Measurements from ENCODE around the gene CD48.
"Not testable (repeated sequence)": the region's sequence is repeated elsewhere in the genome, so short reads cannot be mapped to it uniquely, and the experiment has no call there.

Gene CD48

DNA sequence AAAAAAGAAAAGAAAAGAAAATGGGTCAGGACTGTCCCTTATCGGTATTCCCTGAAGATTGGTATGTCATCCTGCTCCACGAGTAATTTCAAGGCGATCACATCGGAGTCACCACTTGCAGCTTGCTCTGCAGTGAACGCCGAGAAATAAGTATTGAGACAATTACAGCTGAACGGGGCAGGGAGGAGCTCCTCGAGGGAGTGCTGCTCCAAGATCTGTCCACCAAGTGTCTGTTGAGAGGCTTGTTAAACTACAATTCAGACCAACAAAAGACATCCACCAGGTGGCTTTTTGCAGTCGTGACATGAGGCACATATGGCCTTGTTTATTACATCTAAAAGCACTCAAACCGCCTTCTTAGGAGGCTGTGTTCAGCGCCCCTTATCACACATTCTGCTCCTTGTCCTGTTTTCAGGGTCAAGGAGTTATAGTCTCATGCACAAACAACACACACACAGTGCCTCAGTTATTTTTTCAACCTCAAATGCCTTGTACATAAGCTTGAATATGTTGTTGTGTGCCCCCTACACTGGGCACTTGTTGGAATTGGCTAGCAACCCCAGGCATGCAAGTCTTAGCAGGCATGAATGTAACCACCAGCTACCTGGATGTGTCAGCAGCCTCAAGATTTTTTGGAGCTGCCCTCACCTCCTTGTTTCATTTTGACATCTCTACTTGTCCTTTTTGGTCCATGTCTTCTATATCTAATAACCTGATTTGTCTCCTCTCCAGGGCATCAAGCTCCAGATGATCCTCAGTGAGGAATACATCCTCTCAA lies 13.0 kb upstream of the CD48 start:
- Histone ChIP-seq H3K4me1 (ENCODE audit: control insufficient read depth, insufficient read depth, low read length) (peaks cover 21% of the 10 kb centered on the region), H3K4me3 (ENCODE audit: low read depth, low read length) (no peak overlapping the region), H3K27me3 (ENCODE audit: control insufficient read depth, insufficient read depth, low read length) (no peaks in the 10 kb centered on the region), H3K9me3 (ENCODE audit: control insufficient read depth, insufficient read depth, low read depth, low read length) (peaks cover 4% of the 10 kb centered on the region), H3K9ac (ENCODE audit: low read length) (no peak overlapping the region), H3K27ac (ENCODE audit: low read depth, low read length) (no peak overlapping the region), H3K36me3 (ENCODE audit: control insufficient read depth, insufficient read depth, low read length) (no peaks in the 10 kb centered on the region)

DNA sequence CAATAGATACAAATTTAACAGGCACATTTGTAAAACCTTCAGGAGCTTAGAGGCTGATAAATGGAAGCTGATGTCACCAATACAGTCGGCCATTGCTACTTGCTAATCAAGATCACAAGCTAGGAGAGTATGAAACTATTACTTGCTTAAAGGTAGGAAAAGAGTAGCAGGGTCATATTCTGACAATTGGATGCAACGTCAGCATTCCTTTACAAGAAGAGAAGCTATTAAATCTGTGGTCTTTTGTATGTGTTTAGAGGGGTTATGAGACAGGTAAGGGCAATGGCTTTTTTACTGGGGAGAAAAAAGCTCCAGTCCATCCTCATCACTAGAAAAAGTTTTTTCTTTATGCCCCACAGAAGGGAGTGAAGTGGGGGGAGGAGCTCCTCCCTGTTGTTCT lies 11.7 kb upstream of the CD48 start:
- Histone ChIP-seq H3K27me3 (ENCODE audit: control insufficient read depth, insufficient read depth, low read length) (no peaks in the 10 kb centered on the region), H3K27ac (ENCODE audit: low read depth, low read length) (no peak overlapping the region), H3K4me3 (ENCODE audit: low read depth, low read length) (no peak overlapping the region), H3K4me1 (ENCODE audit: control insufficient read depth, insufficient read depth, low read length) (peaks cover 21% of the 10 kb centered on the region), H3K36me3 (ENCODE audit: control insufficient read depth, insufficient read depth, low read length) (no peaks in the 10 kb centered on the region), H3K9ac (ENCODE audit: low read length) (no peak overlapping the region), H3K9me3 (ENCODE audit: control insufficient read depth, insufficient read depth, low read depth, low read length) (peaks cover 4% of the 10 kb centered on the region)

DNA sequence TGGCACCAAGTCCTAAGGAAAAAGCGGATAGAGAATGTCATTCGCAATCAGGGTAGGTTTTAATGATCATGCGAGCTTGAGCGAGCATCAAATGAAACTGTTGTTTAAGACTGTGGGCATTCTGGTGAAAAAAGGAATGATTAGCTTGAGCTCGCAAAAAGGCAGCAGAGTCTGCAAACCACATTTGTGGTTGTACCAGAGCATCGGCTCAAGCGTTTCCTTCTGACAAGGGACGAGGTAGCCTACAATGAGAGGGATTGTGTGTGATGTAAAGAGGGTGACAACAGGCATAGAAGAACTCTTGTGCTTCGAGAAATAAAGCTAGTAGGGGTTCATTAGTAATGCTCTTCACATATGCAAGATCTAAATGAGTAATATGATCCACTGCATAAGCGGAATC lies 11.1 kb upstream of the CD48 start:
- peaks cover 21% of the 10 kb centered on the region for H3K4me1 ChIP-seq (ENCODE audit: control insufficient read depth, insufficient read depth, low read length)
- no peaks in the 10 kb centered on the region for H3K27me3 ChIP-seq (ENCODE audit: control insufficient read depth, insufficient read depth, low read length)

DNA sequence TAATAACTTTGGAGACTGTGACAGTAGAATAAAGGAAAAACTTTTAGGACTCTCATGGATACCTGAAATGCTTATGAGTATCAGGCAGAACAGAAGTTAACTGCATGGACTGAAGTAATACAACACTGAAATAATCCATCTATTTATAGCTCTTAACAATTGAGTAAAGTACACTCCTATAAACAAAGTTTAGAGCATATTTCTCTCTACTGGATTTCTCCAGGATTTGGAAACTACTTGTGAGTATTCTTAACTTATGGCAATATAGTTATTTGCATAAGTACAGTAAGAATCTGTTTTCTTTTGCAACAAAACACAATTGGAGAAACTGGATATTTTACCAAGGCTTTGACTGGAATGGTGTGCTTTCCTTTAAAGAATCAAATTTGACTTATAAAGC lies 9.9 kb upstream of the CD48 start:
- Histone ChIP-seq H3K27me3 (ENCODE audit: control insufficient read depth, insufficient read depth, low read length) (no peaks in the 10 kb centered on the region), H3K9ac (ENCODE audit: low read length) (no peak overlapping the region), H3K27ac (ENCODE audit: low read depth, low read length) (no peak overlapping the region), H3K9me3 (ENCODE audit: control insufficient read depth, insufficient read depth, low read depth, low read length) (peaks cover 4% of the 10 kb centered on the region), H3K4me1 (ENCODE audit: control insufficient read depth, insufficient read depth, low read length) (peaks cover 13% of the 10 kb centered on the region), H3K36me3 (ENCODE audit: control insufficient read depth, insufficient read depth, low read length) (no peaks in the 10 kb centered on the region), H3K4me3 (ENCODE audit: low read depth, low read length) (no peak overlapping the region)

More for the DNA sequence above, 11.1 kb upstream of the CD48 start:
- no peaks in the 10 kb centered on the region for H3K36me3 ChIP-seq (ENCODE audit: control insufficient read depth, insufficient read depth, low read length)
- H3K9me3 ChIP-seq (ENCODE audit: control insufficient read depth, insufficient read depth, low read depth, low read length): peaks cover 4% of the 10 kb centered on the region
- no peak overlapping the region for H3K27ac ChIP-seq (ENCODE audit: low read depth, low read length)
- no peak overlapping the region for H3K4me3 ChIP-seq (ENCODE audit: low read depth, low read length)
- H3K9ac ChIP-seq (ENCODE audit: low read length): no peak overlapping the region

DNA sequence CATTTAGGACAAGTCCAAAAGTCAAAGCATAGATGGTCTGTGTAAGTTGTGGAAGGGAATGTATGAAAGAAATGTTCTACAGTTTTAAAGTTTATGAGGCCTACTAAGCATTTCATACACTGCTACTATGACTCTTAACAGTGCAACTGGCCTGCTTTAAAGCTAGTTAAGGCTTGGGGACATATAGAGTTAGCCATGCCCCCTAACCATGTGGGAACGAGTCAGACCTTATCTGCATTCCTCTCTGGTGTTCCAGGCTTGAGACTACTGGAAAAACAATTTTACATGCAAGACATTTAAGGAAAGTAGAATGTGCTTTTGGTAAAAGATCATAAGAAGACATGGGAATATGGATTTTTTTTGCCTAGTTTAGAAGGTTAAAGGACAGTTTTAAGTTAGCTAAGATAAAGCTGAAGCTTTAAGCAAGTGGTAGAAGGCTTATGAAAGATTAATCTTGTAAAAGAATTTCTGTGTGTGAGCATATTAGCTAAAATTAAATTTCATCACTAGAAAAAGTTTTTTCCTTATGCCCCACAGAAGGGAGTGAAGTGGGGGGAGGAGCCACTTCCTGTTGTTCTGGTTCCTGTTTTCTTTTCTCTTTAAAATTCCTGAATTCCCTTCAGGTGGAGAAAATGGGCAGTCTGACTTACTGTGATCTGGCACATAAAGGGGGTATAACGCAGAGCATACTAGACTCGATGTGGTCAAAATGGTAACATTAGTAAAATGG lies 8.9 kb upstream of the CD48 start:
- H3K9me3 ChIP-seq (ENCODE audit: control insufficient read depth, insufficient read depth, low read depth, low read length): peaks cover 4% of the 10 kb centered on the region
- H3K4me1 ChIP-seq (ENCODE audit: control insufficient read depth, insufficient read depth, low read length): peaks cover 4% of the 10 kb centered on the region
- no peak overlapping the region for H3K27ac ChIP-seq (ENCODE audit: low read depth, low read length)
- no peaks in the 10 kb centered on the region for H3K27me3 ChIP-seq (ENCODE audit: control insufficient read depth, insufficient read depth, low read length)
- no peaks in the 10 kb centered on the region for H3K36me3 ChIP-seq (ENCODE audit: control insufficient read depth, insufficient read depth, low read length)
- no peak overlapping the region for H3K9ac ChIP-seq (ENCODE audit: low read length)
- no peak overlapping the region for H3K4me3 ChIP-seq (ENCODE audit: low read depth, low read length)

DNA sequence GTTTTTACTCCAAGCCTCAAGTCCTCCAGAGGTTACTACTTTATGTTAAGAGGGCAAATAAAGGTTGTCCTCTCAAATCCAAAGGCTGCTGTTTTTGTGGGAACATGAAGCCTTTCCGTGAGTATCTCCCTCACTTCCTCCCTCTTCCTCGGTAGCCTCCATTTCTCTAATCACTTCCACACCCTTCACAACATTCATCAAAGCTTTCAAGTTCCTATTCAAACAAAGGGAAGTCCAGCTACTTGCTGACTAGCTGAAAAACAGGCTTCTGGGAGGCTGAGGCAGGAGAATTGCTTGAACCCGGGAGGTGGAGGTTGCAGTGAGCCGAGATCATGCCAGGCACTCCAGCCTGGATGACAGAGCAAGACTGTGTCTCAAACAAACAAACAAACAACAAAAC lies 6.6 kb upstream of the CD48 start:
- H3K4me1 ChIP-seq (ENCODE audit: control insufficient read depth, insufficient read depth, low read length): no peaks in the 10 kb centered on the region
- H3K9ac ChIP-seq (ENCODE audit: low read length): no peak overlapping the region
- H3K36me3 ChIP-seq (ENCODE audit: control insufficient read depth, insufficient read depth, low read length): no peaks in the 10 kb centered on the region
- H3K4me3 ChIP-seq (ENCODE audit: low read depth, low read length): no peak overlapping the region
- H3K27me3 ChIP-seq (ENCODE audit: control insufficient read depth, insufficient read depth, low read length): no peaks in the 10 kb centered on the region
- H3K9me3 ChIP-seq (ENCODE audit: control insufficient read depth, insufficient read depth, low read depth, low read length): peaks cover 4% of the 10 kb centered on the region
- no peak overlapping the region for H3K27ac ChIP-seq (ENCODE audit: low read depth, low read length)

DNA sequence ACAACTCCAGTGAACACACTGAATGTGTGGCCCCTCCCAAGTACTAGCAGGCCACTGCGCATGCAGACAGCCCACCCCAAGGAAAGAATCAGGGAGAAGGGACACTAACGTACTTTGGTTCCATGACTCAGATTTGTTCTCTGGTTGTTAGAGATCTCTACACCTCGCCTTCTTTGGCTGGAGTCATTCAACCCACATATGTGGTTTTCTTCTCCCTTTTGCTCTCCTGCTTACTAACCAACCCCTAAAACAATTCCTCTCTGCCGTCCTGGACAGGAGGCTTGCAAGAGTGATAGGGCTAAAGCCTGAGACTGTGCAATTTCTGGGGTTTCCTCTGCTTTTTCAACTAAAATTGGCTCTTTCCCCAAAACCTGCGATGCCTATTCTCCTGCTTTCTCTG lies 5.7 kb upstream of the CD48 start:
- peaks cover 4% of the 10 kb centered on the region for H3K9me3 ChIP-seq (ENCODE audit: control insufficient read depth, insufficient read depth, low read depth, low read length)
- no peaks in the 10 kb centered on the region for H3K36me3 ChIP-seq (ENCODE audit: control insufficient read depth, insufficient read depth, low read length)
- H3K27ac ChIP-seq (ENCODE audit: low read depth, low read length): no peak overlapping the region
- H3K9ac ChIP-seq (ENCODE audit: low read length): no peak overlapping the region
- no peaks in the 10 kb centered on the region for H3K4me1 ChIP-seq (ENCODE audit: control insufficient read depth, insufficient read depth, low read length)
- no peak overlapping the region for H3K4me3 ChIP-seq (ENCODE audit: low read depth, low read length)
- no peaks in the 10 kb centered on the region for H3K27me3 ChIP-seq (ENCODE audit: control insufficient read depth, insufficient read depth, low read length)

DNA sequence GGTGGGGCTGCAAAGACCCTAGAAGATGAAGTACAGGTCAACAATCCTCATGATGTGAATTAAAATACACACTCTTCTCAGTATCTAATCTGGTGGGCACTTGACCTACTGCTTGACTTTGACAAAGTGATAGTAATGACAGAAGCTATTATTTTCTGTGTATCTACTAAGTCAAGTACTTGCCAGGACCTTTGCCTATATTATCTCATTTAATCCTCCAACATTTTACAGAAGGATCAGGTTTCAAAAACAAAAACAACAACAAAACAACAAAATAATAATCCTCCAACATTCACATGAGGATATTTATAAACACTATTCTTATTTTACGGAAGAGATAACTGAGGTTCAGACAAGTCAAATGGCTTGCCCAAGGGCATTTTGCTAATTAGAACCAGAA lies 4.4 kb upstream of the CD48 start:
- H3K27ac ChIP-seq (ENCODE audit: low read depth, low read length): no peak overlapping the region
- H3K36me3 ChIP-seq (ENCODE audit: control insufficient read depth, insufficient read depth, low read length): no peaks in the 10 kb centered on the region

DNA sequence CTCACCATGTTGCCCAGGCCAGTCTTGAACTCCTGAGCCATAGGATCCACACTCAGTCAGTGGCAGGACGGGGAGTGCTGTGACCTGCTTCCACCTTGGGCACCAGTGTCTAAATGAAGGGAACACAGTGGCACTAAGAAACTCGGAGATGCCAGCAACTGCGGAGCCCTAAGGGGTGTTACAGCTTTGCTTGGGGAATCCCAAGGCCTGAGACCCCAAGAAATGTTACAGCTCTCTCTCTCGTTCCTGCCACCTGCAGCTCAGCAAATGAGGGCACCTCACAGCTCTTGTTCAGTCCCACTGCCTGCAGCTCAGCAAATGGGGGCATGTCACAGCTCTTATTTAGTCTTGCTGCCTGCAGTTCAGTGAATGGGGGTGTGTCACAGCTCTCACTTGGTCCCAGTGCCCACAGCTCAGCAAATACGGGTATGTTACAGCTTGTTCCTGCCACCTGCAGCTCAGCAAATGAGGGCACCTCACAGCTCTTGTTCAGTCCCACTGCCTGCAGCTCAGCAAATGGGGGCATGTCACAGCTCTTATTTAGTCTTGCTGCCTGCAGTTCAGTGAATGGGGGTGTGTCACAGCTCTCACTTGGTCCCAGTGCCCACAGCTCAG lies 2.5 kb upstream of the CD48 start:
- not testable (repeated sequence) for H3K36me3 ChIP-seq (ENCODE audit: control insufficient read depth, insufficient read depth, low read length); H3K4me3 ChIP-seq (ENCODE audit: low read depth, low read length); H3K4me1 ChIP-seq (ENCODE audit: control insufficient read depth, insufficient read depth, low read length); H3K9me3 ChIP-seq (ENCODE audit: control insufficient read depth, insufficient read depth, low read depth, low read length); H3K9ac ChIP-seq (ENCODE audit: low read length); H3K27me3 ChIP-seq (ENCODE audit: control insufficient read depth, insufficient read depth, low read length); H3K27ac ChIP-seq (ENCODE audit: low read depth, low read length)

More for the DNA sequence above, 4.4 kb upstream of the CD48 start:
- Histone ChIP-seq H3K4me1 (ENCODE audit: control insufficient read depth, insufficient read depth, low read length) (no peaks in the 10 kb centered on the region), H3K9me3 (ENCODE audit: control insufficient read depth, insufficient read depth, low read depth, low read length) (peaks cover 4% of the 10 kb centered on the region), H3K27me3 (ENCODE audit: control insufficient read depth, insufficient read depth, low read length) (no peaks in the 10 kb centered on the region), H3K9ac (ENCODE audit: low read length) (no peak overlapping the region), H3K4me3 (ENCODE audit: low read depth, low read length) (no peak overlapping the region)

DNA sequence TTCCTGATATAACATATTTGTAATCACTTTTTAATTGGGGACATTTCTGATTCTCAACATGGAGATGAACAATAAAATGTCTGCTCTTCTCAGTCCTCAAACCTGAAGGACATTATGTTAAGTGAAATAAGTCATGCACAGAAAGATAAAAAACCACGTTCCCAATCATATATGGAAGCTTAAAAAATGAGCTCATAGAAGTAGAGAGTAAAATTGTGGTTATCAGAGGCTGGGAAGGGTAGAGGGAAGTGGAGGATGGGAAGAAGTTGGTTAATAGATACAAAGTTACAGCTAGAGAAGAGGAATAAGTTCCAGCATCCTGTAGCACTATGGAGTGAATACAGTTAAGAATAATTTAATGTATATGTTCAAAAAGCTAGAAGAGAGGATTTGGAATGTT lies 1.5 kb upstream of the CD48 start:
- no peaks in the 10 kb centered on the region for H3K36me3 ChIP-seq (ENCODE audit: control insufficient read depth, insufficient read depth, low read length)
- no peaks in the 10 kb centered on the region for H3K4me1 ChIP-seq (ENCODE audit: control insufficient read depth, insufficient read depth, low read length)
- H3K27me3 ChIP-seq (ENCODE audit: control insufficient read depth, insufficient read depth, low read length): no peaks in the 10 kb centered on the region
- no peak overlapping the region for H3K9ac ChIP-seq (ENCODE audit: low read length)
- no peak overlapping the region for H3K4me3 ChIP-seq (ENCODE audit: low read depth, low read length)
- no peaks in the 10 kb centered on the region for H3K9me3 ChIP-seq (ENCODE audit: control insufficient read depth, insufficient read depth, low read depth, low read length)
- H3K27ac ChIP-seq (ENCODE audit: low read depth, low read length): no peak overlapping the region

DNA sequence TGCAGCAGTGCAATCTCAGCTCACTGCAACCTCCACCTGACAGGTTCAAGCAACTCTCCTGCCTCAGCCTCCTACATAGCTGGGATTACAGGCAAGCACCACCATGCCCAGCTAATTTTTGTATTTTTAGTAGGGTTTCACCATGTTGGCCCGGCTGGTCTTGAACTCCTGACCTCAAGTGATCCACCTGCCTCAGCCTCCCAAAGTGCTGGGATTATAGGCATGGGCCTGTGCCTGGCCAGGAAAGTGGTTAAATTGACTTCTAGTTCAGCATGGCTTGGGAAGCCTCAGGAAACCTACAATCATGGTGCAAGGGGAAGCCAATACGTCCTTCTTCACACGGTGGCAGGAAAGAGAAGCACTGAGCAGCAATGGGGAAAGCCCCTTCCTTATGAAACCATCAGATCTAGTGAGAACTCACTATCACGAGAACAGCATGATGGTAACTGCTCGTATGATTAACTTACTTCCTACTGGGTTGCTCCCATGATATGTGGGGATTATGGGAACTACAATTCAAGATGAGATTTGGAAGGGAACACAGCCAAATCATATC lies 981 bp upstream of the CD48 start:
- not testable (repeated sequence) for H3K4me1 ChIP-seq (ENCODE audit: control insufficient read depth, insufficient read depth, low read length); H3K27me3 ChIP-seq (ENCODE audit: control insufficient read depth, insufficient read depth, low read length); H3K9ac ChIP-seq (ENCODE audit: low read length); H3K27ac ChIP-seq (ENCODE audit: low read depth, low read length); H3K4me3 ChIP-seq (ENCODE audit: low read depth, low read length); H3K36me3 ChIP-seq (ENCODE audit: control insufficient read depth, insufficient read depth, low read length); H3K9me3 ChIP-seq (ENCODE audit: control insufficient read depth, insufficient read depth, low read depth, low read length)
